GM12865 (cell line): ENCODE results near the gene NANP.
"Not testable (repeated sequence)": the region's sequence is repeated elsewhere in the genome, so short reads cannot be mapped to it uniquely, and the experiment has no call there.

Experiments used
- DNase-seq: peaks from one replicate; pipeline ENCODE4 v3.0.0; 2010; ENCODE audit warnings: low read depth
- H3K4me3 ChIP-seq: 2 replicates; pipeline ENCODE4 v1.5.1; 2011; ENCODE audit warnings: mild to moderate bottlenecking, low read depth, low read length, control low read depth
- TF ChIP-seq, protein P1 (sequence below): IDR thresholded peaks from 2 replicates; pipeline ENCODE4 v1.5.1; 2011; ENCODE audit warnings: low read length, control low read depth, low read depth, inconsistent platforms; ENCODE audit not compliant: insufficient read depth; ENCODE audit errors: missing control alignments

Gene NANP, protein sequence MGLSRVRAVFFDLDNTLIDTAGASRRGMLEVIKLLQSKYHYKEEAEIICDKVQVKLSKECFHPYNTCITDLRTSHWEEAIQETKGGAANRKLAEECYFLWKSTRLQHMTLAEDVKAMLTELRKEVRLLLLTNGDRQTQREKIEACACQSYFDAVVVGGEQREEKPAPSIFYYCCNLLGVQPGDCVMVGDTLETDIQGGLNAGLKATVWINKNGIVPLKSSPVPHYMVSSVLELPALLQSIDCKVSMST

DNA sequence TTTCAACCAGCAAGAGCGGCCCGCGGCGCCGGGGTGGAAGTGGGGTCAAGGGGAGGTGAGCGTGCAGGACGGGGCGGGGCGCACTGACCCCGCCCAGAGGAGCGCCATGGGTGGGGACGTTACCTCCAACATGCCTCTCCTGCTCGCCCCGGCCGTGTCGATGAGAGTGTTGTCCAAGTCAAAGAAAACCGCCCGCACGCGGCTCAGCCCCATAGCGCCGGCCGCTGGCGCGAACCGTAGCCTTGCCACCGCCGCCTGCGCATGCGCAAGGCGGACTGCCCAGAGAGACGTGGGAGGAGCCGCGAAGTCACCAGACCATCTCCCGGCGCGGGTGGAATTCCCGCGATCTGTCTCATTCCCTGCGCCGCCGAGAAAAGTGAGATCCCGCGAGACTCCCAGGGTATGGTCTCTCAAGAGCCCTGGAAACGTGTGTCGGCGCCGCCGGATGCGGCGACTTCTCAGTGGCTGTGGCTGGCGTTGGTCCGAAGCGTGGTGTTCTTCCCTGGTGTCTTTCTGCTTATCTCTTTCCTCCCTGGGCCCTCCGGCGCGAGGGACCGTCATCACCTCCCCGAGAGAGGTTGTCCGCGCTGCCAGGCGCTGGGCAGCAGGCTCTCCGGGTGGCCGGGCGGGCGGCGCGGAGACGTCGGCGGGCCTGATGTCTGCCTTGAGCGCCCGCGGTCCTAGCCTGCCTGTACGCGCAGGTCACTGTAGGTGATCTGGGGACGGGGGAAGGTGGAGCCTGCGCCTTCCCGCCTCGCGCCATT lies at the start of gene NANP:
TSS of gene NANP (minus strand) at position 279 of the 764 bp plus-strand sequence. CDS start at position 213, 66 bp downstream.
- peak within 1 kb of the TSS; percentile 79 for H3K4me3 ChIP-seq
- TF ChIP-seq, protein P1, sequence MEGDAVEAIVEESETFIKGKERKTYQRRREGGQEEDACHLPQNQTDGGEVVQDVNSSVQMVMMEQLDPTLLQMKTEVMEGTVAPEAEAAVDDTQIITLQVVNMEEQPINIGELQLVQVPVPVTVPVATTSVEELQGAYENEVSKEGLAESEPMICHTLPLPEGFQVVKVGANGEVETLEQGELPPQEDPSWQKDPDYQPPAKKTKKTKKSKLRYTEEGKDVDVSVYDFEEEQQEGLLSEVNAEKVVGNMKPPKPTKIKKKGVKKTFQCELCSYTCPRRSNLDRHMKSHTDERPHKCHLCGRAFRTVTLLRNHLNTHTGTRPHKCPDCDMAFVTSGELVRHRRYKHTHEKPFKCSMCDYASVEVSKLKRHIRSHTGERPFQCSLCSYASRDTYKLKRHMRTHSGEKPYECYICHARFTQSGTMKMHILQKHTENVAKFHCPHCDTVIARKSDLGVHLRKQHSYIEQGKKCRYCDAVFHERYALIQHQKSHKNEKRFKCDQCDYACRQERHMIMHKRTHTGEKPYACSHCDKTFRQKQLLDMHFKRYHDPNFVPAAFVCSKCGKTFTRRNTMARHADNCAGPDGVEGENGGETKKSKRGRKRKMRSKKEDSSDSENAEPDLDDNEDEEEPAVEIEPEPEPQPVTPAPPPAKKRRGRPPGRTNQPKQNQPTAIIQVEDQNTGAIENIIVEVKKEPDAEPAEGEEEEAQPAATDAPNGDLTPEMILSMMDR, result no peak
- DNase-seq, result peak; percentile 99

DNA sequence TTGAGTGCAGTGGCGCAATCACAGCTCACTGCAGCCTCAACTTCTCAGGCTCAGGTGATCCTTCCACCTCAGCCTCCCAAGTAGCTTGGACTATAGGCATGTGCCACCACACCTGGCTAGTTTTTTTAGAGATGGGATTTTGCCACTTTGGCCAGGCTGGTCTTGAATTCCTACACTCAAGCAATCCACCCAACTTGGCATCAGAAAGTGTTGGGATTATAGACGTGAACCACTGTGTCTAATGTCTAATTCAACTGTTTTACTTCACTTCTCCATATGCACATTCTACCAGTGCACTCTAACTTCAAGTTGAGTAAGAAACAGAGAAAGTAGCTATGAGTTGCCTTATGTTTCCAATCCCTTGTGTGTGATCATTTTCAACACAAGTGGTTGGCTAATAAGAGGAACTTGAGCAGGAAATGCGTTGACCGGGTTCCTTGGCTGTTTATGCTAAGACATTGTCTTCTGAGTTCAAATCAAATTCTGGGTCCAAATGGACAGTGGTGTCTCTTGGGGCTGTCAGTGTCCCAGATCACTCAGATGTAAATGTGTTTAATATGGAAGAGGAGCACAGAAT lies 48.9 kb upstream of the NANP start:
- TF ChIP-seq, protein P1, result no peak
- no peak for DNase-seq

DNA sequence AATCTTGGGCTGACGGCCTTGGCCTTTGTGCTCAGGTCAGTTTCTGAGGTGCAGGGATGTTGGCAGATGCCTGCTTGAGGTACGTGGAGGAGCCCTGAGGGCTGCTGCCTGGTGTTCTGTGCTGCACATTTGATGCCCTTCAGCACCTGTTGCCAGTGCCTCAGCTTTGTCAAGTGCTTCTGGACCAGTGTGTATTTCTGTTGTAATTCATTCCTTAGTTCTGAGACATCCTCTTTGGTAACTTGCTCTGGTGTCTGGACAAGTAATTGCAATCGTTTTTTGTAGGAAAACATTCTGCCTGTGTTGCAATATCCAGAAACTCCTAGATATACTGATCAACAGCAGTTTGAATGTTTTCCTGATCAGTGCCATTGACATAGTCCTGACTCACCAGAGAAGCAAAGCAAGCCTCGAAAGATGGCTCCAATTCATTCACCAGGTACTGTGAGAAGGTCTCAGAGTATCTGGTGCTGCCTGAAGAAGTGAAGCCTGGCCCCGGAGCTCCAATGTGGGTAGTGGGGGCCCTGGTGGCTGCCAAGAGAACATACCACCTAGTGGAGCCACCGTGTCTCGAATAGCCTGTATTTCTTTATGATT lies 46.1 kb upstream of the NANP start:
- no peak overlapping the region for H3K4me3 ChIP-seq
- no peak for DNase-seq
- TF ChIP-seq, protein P1, result no peak

More for the DNA sequence above, 48.9 kb upstream of the NANP start:
- no peak overlapping the region for H3K4me3 ChIP-seq

DNA sequence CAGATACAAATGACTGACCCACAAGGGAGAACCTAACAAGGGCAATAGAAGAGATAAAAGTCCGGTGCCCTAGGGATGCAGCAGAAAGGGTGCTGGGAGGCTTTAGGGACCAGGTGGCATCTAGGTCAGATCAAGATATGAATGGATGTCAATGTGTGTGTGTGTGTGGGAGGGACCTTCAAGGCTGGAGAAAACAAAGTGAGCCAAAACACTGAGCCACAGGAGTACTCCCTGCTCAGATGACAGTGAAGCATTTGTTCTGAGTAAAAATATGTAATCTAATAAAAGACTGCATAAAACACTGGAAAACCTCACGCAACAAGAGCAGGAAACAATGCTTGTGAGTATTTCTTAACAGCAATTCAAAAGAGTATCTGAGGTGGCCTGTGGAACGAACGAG lies 44.6 kb upstream of the NANP start:
- TF ChIP-seq, protein P1, result no peak
- no peak overlapping the region for H3K4me3 ChIP-seq
- DNase-seq, result no peak

DNA sequence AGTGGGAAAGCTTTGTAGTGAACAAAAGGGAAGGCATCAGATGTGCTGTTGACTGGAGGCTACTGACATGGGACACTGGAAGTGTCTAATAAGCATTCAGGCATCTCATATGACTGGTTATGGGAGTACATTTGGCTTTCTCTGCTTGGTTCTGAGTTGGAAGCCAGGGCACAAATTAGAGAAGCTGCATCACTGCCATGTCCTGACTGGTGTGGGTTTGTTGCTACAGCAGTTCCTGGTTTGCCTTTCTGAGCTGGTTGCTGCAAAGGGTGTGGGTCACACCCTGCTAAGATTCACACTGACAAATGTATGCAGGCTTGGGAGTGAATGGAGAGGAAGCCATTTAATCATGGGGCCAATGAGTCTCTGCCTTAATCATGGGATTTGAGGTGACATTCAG lies 36.2 kb upstream of the NANP start:
- TF ChIP-seq, protein P1, result no peak
- DNase-seq, result no peak
- no peak overlapping the region for H3K4me3 ChIP-seq

DNA sequence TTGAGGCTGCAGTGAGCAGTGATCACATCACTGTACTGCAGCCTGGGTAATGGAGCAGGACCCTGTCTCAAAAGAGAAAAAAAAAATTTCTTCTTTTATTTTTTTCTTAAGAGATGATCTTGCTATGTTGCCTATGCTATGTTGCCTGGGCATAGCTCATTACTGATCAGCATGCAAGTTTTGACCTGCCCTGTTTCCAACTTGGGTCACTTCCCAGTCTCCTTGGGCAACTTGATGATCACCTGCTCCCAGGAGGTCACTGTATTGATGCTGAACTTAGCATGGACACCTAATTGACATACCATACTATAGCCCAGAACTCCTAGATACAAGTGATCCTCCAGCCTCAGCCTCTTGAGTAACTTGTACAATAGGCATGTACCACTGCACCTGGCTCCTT lies 30.7 kb upstream of the NANP start:
- TF ChIP-seq, protein P1, result no peak
- DNase-seq, result no peak
- H3K4me3 ChIP-seq, result no peak overlapping the region

DNA sequence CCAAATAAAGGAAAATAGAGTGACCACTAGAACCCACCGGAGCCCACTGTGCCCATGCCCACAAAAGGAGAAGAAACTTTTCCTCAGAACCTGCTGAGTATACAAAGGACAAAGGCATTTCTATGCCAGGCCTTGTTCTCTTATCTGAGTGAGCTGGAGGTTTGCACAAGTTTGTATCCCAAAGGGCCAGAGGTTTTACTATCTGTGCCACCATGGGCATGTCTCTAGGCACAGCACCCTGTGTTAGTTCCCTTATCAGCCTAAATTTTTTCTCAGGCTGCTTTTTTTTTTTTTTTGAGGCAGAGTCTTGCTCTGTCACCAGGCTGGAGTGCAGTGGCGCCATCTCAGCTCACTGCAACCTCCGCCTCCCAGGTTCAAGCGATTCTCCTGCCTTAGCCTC lies 29.1 kb upstream of the NANP start:
- DNase-seq, H3K4me3 ChIP-seq: not testable (repeated sequence)
